ENCODE measurements around the gene ALDH3B1.

ALDH3B1 gene

GRCh38 chr11:67996622-67997474 is 13.3 kb upstream of the ALDH3B1 start:
- no peak for DNase-seq (ENCODE audit: low read depth, low spot score)

GRCh38 chr11:67997475-67997921 is 12.6 kb upstream of the ALDH3B1 start:
- no peak for DNase-seq (ENCODE audit: low read depth, low spot score)

- no peak for DNase-seq (ENCODE audit: low read depth, low spot score)
These were observed 11.7 kb upstream of the ALDH3B1 start for GRCh38 chr11:67998150-67999045.

- DNase-seq (ENCODE audit: low read depth, low spot score): no peak
These were observed 10.9 kb upstream of the ALDH3B1 start for GRCh38 chr11:67999201-67999629.

GRCh38 chr11:67999704-68000103 is 10.4 kb upstream of the ALDH3B1 start:
- no peak for DNase-seq (ENCODE audit: low read depth, low spot score)

- no peak for DNase-seq (ENCODE audit: low read depth, low spot score)
These were observed 7.6 kb upstream of the ALDH3B1 start for GRCh38 chr11:68002575-68002937.

- DNase-seq (ENCODE audit: low read depth, low spot score): no peak
These were observed 6.9 kb upstream of the ALDH3B1 start for GRCh38 chr11:68002938-68003845.

GRCh38 chr11:68003846-68004550 is 6.1 kb upstream of the ALDH3B1 start, which contains the start of gene UNC93B1:
Gene UNC93B1 (minus strand): TSS chr11:68004097. CDS start chr11:68004043, 54 bp downstream.
- DNase-seq (ENCODE audit: low read depth, low spot score): peak; percentile 44

GRCh38 chr11:68004551-68005335 is 5.4 kb upstream of the ALDH3B1 start:
- no peak for DNase-seq (ENCODE audit: low read depth, low spot score)

GRCh38 chr11:68006606-68007166 is 3.4 kb upstream of the ALDH3B1 start:
- no peak for DNase-seq (ENCODE audit: low read depth, low spot score)

- DNase-seq (ENCODE audit: low read depth, low spot score): no peak
These were observed 2.4 kb upstream of the ALDH3B1 start for GRCh38 chr11:68007498-68008380.

- no peak for DNase-seq (ENCODE audit: low read depth, low spot score)
These were observed 1.5 kb upstream of the ALDH3B1 start for GRCh38 chr11:68008381-68009337.

GRCh38 chr11:68009391-68010089 is 587 bp upstream of the ALDH3B1 start:
- no peak for DNase-seq (ENCODE audit: low read depth, low spot score)

- DNase-seq (ENCODE audit: low read depth, low spot score): no peak
These were observed 1.2 kb downstream of the ALDH3B1 start for GRCh38 chr11:68011051-68011943.

GRCh38 chr11:68012044-68012842 is 2.1 kb downstream of the ALDH3B1 start:
- DNase-seq (ENCODE audit: low read depth, low spot score): no peak

Measured in activated CD4-positive, CD25-positive, alpha-beta regulatory T cell treated with anti-CD3 and anti-CD28 coated beads, Interleukin-2, amount 50 U/mL, for 16 hours (primary cell).